Measurements from ENCODE around the gene CHN2.

DNA sequence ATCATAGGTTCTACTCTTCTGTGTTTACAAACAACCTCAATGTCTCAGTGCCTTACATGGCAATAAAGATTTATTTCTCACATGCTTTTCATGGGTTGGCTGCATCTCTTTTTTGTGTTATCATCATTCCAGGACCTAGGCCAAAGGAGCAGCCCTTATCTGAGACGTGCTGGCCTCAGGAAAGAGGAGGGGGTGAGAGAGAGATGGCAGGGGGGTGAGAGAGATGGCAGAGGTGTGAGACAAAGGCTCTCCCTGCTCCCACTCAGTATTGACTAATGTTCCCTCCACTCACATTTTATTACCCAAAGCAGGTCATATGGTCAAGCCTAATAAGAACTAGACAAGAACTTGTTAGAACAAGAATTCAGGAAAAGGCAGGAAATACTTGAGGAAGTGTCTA, 249.0 kb downstream of the CHN2 start:
- TF ChIP-seq, protein P1, sequence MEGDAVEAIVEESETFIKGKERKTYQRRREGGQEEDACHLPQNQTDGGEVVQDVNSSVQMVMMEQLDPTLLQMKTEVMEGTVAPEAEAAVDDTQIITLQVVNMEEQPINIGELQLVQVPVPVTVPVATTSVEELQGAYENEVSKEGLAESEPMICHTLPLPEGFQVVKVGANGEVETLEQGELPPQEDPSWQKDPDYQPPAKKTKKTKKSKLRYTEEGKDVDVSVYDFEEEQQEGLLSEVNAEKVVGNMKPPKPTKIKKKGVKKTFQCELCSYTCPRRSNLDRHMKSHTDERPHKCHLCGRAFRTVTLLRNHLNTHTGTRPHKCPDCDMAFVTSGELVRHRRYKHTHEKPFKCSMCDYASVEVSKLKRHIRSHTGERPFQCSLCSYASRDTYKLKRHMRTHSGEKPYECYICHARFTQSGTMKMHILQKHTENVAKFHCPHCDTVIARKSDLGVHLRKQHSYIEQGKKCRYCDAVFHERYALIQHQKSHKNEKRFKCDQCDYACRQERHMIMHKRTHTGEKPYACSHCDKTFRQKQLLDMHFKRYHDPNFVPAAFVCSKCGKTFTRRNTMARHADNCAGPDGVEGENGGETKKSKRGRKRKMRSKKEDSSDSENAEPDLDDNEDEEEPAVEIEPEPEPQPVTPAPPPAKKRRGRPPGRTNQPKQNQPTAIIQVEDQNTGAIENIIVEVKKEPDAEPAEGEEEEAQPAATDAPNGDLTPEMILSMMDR (IDR thresholded peaks at IDR 0.05): no peak
- no peak for TF ChIP-seq ZNF232 (CRISPR knock-in tag; IDR thresholded peaks at IDR 0.05)
- TF ChIP-seq TP53 (CRISPR knock-in tag; IDR thresholded peaks at IDR 0.05): no peak
- TF ChIP-seq, protein P2, sequence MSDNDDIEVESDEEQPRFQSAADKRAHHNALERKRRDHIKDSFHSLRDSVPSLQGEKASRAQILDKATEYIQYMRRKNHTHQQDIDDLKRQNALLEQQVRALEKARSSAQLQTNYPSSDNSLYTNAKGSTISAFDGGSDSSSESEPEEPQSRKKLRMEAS (CRISPR knock-in tag; IDR thresholded peaks at IDR 0.05): no peak
- no peak for TF ChIP-seq NR2C2 (CRISPR knock-in tag; IDR thresholded peaks at IDR 0.05)
- TF ChIP-seq, protein P3, sequence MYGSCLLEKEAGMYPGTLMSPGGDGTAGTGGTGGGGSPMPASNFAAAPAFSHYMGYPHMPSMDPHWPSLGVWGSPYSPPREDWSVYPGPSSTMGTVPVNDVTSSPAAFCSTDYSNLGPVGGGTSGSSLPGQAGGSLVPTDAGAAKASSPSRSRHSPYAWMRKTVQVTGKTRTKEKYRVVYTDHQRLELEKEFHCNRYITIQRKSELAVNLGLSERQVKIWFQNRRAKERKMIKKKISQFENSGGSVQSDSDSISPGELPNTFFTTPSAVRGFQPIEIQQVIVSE (CRISPR knock-in tag; IDR thresholded peaks at IDR 0.05; ENCODE audit: borderline replicate concordance): no peak
- TF ChIP-seq, protein P4, sequence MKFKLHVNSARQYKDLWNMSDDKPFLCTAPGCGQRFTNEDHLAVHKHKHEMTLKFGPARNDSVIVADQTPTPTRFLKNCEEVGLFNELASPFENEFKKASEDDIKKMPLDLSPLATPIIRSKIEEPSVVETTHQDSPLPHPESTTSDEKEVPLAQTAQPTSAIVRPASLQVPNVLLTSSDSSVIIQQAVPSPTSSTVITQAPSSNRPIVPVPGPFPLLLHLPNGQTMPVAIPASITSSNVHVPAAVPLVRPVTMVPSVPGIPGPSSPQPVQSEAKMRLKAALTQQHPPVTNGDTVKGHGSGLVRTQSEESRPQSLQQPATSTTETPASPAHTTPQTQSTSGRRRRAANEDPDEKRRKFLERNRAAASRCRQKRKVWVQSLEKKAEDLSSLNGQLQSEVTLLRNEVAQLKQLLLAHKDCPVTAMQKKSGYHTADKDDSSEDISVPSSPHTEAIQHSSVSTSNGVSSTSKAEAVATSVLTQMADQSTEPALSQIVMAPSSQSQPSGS (CRISPR knock-in tag; IDR thresholded peaks at IDR 0.05; ENCODE audit: borderline replicate concordance, low read depth): no peak
- TF ChIP-seq, protein P5, sequence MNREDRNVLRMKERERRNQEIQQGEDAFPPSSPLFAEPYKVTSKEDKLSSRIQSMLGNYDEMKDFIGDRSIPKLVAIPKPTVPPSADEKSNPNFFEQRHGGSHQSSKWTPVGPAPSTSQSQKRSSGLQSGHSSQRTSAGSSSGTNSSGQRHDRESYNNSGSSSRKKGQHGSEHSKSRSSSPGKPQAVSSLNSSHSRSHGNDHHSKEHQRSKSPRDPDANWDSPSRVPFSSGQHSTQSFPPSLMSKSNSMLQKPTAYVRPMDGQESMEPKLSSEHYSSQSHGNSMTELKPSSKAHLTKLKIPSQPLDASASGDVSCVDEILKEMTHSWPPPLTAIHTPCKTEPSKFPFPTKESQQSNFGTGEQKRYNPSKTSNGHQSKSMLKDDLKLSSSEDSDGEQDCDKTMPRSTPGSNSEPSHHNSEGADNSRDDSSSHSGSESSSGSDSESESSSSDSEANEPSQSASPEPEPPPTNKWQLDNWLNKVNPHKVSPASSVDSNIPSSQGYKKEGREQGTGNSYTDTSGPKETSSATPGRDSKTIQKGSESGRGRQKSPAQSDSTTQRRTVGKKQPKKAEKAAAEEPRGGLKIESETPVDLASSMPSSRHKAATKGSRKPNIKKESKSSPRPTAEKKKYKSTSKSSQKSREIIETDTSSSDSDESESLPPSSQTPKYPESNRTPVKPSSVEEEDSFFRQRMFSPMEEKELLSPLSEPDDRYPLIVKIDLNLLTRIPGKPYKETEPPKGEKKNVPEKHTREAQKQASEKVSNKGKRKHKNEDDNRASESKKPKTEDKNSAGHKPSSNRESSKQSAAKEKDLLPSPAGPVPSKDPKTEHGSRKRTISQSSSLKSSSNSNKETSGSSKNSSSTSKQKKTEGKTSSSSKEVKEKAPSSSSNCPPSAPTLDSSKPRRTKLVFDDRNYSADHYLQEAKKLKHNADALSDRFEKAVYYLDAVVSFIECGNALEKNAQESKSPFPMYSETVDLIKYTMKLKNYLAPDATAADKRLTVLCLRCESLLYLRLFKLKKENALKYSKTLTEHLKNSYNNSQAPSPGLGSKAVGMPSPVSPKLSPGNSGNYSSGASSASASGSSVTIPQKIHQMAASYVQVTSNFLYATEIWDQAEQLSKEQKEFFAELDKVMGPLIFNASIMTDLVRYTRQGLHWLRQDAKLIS (CRISPR knock-in tag; IDR thresholded peaks at IDR 0.05; ENCODE audit: borderline replicate concordance): no peak
- TF ChIP-seq SP1 (CRISPR knock-in tag; conservative IDR thresholded peaks at IDR 0.05): no peak
- TF ChIP-seq, protein P6, sequence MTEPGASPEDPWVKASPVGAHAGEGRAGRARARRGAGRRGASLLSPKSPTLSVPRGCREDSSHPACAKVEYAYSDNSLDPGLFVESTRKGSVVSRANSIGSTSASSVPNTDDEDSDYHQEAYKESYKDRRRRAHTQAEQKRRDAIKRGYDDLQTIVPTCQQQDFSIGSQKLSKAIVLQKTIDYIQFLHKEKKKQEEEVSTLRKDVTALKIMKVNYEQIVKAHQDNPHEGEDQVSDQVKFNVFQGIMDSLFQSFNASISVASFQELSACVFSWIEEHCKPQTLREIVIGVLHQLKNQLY (CRISPR knock-in tag; IDR thresholded peaks at IDR 0.05): no peak
- no peak for TF ChIP-seq FOXP1 (CRISPR knock-in tag; IDR thresholded peaks at IDR 0.05; ENCODE audit: borderline replicate concordance)
- no peak for TF ChIP-seq ETV6 (CRISPR knock-in tag; IDR thresholded peaks at IDR 0.05)
- TF ChIP-seq ESRRA (CRISPR knock-in tag; IDR thresholded peaks at IDR 0.05; ENCODE audit: borderline replicate concordance): no peak
- no peak for TF ChIP-seq NFE2L1 (CRISPR knock-in tag; IDR thresholded peaks at IDR 0.05)

All from WTC11 (cell line).